Stimulated activated naive CD4-positive, alpha-beta T cell treated with Interleukin-2 at 50 U/mL for 16 hours (primary cell): Measurements from ENCODE around the gene SORCS2.

Source experiments
- DNase-seq: peaks from one replicate; lab custom pipeline; 2025; lab: John Stamatoyannopoulos, UW

SORCS2 gene

DNA sequence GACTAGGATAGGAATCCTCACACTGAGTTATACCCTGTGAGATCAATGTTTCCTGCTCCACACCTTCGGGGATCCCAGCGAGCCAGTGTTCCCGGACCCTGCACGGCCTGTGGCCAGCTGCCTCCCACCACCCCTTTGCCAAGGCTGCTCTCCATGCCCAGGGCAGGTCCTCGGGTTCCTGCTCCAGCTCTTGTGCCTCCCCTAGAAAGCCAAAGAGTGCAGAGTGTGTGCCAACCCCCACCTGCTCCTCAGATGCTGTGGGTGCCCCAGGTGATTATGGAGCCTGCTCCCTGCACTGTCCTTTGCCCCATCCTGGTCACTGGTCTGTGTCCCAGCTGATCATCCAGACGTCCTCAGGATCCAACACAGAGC is 500.9 kb downstream of the SORCS2 start:
- no peak for DNase-seq

DNA sequence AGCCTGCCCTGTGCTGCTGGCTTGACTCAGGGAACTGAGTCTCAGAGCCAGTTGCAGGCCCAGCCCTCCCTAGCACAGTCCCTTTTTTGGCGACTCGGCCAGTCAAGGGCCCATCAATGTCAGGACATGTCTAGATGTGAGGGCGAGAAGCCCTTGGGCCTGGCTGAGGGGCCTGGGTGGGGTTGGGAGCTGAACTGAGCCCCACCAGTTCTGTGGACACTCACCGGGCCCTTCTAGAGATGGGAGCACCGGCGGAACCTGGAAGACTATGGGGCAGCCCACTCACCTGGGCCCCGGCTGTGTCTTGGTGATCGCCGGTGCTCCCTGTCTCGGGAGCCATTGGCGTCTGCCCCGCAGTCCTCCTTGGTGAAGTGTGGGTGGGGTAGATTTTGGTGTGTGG is 501.4 kb downstream of the SORCS2 start:
- DNase-seq, result no peak

GRCh38 chr4:7694324-7694723 is 502.0 kb downstream of the SORCS2 start:
- DNase-seq, result no peak

DNA sequence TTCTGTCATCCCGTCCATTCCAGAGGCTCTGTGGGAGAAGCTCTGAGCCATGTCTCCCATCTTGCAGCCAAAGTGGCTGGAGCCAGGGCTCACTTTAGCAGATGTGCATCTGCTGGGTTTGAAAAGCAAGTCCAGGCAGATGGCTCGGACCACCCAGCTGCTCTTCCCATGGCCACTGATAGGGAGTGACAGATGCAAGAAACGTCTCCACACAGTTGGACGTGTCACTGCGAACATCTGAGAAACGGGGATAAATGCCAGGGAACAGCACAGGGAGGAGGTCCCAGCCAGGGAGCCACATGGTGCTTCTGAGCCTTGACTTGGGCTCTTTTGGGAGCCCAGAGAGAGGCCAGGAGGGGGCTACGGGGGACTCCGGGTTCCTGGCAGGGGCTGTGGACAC is 505.0 kb downstream of the SORCS2 start:
- no peak for DNase-seq

DNA sequence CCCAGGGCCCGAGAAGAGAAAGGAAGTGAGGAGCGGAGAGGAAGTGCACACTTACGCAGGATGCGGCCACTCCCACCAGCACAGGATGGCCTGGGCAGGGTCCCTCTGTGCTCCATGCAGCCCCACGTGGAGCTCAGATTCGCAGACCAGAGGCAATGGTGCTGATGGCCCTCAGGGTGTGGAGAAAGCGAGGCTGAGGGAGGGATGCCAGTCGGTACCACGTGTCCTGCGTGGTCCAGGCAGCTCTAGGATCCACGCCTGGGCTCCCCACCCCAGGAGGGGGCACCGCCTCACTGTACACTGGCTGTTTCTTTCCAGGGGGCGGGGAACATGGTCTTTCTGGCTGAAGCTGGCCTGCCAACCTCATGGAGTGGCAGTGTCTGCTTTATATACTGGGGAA is 505.5 kb downstream of the SORCS2 start:
- no peak for DNase-seq

DNA sequence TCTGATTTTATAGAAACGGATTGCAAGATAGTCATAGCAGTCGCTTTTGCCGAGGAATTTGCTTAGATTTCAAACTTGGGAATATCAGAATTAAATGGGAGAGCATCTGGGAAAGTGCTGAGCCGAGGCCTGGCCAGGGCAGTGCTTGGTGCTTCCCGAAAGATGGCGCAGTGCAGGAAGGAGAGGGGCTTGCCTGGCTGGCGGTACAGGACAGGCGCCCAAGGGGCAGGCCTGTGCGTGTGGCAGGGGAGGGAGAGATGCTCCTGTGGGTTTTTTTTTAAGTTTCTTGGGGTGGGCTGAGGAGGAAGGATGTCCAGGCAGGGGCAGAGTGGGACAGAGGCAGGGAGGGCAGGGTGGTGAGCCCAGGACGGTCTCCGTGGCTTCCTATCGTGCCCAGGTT is 506.2 kb downstream of the SORCS2 start:
- DNase-seq, result no peak

DNA sequence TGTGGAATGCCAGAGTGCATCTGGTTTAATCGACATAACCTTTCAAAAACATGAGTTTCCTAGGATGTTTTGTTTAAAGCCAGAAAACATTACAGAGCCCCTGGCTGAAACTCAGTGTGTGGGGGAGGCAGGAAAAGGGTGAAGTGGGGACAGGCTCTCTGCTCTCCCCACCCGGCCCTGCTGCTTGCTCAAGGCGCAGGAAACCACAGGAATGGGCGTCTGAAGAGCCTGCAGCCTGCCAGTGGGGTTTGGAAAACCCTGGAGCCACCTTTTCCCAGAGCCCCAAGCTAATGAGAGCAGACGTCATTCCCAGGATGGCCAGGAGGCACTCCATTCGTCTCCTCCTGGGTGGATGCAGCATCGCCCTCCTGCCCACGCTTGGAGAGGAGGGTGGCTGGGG is 506.7 kb downstream of the SORCS2 start:
- DNase-seq, result no peak

DNA sequence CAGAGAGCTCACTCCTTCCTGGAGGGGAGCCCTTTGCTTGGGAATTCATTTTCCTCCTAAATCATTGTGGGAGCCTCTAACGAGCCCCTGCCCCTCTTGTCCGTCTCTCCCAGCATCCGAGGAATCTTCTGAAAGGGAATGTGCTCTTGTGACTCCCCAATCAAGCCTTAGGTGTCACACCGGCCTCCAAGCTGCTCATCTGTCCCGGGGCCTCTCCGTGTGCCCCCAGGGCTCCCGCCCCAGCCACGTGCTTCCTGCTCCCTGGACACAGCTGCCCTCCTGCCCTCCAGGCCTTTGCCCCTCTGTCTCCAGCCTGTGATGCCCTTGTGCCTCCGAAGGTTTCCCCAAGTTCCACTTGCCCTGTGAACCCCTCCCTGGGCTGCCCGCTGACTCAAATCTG is 507.5 kb downstream of the SORCS2 start:
- no peak for DNase-seq

DNA sequence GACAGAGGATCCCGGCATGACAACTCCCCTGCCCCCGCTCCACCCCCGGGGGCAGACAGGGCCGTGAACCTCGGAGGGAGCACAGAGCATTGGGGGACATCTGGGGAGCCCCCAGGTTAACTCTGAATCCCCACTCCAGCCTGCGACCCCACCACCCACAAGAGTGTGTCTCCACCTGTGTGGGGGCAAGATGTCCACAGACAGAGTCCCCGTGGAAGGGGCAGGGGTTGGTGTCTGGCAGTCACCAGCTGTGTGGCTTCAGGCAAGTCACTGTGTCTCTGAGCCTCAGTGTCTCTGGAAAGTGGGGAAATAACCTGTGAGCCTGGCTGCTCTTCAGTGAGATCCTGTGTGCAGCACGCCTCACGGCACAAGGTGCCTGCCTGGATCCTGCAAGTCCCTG is 508.3 kb downstream of the SORCS2 start:
- DNase-seq, result no peak

DNA sequence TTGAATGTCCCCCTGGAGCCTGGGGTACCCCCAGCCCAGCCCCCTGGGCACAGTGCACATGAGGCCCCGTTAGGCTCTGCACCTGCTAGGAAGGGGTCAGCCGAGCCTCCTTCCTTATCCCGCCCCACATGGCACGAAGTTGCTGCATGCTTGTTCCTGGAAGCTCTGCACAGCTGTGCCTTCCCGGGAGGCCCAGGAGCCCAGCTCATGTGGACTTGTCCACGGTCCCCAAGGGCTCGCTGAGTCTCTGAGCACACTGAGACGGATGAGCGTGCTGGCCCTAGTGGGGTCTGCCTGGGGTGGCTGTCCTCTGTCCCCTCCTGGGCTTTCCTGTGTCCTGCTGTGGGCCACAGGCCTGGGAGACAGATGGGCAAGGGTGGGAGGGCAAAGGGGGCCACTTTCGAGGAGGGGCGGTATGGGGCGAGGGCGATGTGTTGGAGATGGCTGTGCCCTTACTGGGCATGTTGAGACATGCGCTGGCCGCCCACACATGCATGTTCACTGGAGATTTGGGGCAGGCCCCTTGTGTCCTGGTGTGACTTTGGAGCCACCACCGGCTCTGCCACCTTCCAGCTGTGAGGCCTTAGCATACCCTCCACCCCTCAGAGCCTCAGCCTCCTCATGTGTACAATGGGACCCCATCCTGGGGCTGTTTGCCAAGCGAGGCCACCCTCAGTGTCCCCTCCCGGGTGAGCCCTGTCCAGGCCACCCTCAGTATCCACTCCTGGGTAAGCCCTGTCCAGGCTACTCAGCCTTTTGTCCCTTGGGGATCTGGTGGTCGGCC is 509.7 kb downstream of the SORCS2 start:
- DNase-seq, result no peak

DNA sequence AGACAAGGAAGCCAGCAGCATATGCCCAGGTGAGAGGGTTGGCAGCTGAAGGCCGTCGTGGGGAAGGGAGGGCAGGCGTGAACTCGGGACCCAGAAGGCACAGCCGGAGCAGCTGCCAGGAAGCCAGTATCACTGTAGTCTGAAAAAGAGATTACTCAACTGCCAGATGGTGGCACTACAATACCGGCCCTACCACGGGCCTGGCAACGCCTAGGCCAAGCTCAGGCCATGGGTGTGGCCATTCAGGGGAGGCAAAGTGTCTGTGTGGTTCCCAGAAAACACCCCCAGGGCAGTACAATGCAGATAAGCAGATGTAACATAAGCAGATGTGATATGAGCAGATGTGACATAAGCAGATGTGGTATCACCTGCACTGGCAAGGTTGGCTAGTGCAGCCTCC is 511.4 kb downstream of the SORCS2 start:
- no peak for DNase-seq

GRCh38 chr4:7704091-7704490 is 511.8 kb downstream of the SORCS2 start:
- DNase-seq, result no peak

DNA sequence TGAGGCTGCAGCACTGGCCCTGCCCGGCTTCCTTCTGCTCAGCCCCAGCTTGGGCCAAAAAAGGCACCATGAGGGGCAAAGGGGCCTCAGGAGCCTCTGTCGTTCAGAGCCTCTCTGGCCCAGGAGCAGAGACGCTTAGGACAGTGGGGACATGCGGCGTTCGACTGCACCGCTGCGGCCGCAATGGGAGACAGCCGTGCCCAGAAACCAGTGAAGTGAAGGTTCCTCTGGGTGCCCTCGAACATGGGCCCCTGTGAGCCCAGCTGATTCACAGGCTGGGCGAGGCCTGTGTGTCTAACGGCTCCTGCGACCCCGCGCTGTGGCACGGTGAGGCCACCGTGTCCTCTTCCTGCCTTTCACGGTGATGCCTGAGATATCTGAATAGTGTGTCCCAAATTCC is 512.3 kb downstream of the SORCS2 start:
- DNase-seq, result no peak

DNA sequence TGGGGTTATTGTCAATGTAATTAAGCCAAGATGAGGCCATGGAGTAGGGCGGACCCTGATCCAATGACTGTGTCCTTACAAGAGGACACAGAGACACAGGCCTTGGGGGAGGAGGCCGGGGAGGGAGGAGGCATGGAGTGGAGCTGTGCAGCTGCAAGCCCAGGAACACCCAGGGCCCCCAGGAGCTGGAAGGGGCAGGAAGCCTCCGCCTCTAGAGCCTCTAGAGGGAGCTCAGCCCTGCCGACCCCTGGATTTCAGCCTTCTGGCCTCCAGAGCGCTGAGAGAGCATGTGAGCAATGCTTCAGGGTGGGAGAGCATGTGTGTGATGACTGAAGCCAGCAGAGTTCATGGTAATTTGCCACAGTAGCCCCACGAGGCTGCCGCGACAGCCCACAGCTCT is 512.7 kb downstream of the SORCS2 start:
- DNase-seq, result no peak

DNA sequence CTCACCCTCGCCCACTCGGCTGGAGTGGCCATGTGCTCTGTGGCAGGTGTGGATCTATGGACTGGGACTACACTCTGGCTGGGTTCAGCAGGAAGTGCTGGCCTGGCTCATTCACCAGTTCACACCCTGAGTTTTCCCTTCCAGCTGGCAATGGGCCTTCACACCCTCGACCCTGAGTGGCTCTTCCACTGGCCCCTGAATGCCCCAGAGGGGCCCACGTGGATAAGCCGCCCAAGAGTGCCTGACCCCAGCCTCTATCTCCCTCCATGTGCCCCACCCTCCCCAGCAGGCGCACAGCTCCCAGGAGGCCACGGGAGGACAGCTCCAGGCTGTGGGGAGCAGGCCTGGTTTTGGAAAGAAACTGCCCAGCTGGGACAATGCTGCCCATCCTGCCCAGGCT is 513.3 kb downstream of the SORCS2 start:
- DNase-seq, result no peak

DNA sequence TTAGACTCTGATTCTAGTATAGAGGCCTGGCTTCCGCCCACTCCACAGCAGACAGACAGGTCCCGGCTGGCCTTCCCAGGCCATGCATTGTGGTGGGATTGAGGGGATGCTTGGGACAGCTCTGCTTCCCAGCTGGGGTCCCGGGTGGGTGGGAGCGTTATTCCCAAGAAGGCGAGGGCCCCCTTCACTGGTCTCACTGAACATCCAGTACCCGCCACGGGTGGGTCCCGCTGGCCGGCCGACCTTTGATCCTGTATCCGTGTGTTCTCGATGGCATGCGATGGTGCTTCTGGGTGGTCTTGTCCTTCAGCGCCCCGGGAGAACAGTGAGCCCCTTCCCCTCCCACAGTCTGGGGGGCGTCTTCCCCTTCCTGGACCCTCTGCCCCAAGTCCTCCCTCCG is 515.9 kb downstream of the SORCS2 start:
- no peak for DNase-seq

DNA sequence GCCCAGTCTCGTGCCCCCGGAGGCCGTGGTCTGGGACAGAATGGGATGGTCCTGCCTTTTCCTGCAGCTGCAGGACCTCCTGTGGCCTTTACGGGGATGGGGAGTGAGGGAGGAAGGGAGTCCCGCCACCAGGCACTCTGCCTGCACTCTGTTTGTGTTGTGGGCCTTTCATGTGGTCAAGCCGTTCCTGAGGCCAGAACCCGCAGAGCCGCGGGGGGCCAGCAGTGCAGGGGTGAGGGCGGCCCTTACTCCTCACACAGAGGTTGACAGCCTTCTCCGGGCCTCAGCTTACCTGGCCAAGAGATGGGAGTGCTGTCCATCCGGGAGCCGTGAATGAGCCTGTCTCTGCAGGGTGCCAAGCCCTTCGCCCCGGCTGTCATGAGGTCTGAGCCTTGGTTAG is 516.6 kb downstream of the SORCS2 start:
- DNase-seq, result no peak

- DNase-seq, result no peak
Observed at GRCh38 chr4:7709431-7709830, 517.1 kb downstream of the SORCS2 start.

GRCh38 chr4:7710126-7710525 is 517.8 kb downstream of the SORCS2 start:
- DNase-seq, result no peak

DNA sequence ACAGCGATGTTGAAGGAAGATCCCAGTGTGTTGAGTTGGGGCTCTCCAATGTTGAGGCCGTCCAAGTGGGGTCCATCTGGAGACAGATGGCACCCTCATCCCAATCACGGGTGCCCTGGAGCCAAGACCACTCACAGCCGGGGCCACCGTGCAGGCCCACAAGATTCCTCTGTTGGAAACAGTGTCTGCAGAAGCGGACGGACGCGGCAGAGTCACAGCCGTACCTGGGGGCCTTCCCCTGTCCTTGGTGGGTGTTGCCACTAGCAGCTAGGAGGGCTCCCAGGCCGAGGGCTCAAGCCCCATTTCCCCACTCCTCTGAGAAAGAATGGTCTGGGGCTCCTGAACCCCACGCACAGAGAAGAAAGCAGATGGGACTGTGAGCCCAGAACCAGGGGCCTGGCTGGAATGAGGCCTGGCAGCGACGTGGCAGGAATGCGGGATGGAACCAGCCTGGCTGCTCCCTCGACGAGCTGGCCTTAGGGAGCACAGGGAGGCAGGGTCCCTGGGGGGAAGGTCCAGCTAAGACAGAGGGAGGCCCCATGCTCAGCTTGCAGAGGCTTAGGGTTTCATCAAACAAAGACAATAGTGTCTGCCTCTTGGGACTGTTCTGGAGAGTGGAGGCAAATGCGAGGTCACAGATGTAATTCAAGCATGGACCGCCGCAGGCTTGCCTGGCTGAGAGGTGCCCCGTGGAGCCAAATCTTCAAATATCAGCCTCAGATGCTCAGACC is 518.4 kb downstream of the SORCS2 start:
- no peak for DNase-seq

DNA sequence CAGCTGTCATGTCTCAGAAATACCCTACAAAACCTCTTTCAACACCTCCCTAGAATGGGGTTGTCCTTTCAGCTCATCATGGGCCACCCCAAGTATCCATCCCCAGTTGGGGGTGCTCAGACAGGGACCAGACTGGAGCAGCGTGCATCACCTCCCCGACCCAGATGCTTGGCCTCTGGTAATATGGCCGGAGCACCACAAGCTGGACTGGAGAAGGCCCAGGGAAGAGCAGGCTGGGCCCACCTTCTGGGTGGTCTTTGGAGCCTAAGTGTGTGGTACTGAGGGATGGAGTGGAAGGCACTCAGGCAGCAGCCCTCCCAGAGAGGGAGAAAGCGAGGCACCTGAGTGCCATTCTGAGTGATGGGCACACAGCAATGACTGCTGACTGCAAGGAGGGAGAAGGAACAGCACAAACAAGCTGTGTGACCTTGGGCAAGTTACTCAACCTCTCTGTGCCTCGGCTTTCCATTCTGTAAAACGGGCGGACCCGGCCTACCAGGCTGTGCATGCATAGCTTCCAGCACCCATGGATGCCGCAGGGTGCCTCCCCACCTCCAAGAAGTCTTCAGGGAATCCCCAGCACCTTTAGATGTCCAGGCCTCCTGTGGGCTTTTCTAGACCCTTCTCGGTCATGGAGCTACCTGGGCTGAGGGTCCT is 519.1 kb downstream of the SORCS2 start:
- no peak for DNase-seq

DNA sequence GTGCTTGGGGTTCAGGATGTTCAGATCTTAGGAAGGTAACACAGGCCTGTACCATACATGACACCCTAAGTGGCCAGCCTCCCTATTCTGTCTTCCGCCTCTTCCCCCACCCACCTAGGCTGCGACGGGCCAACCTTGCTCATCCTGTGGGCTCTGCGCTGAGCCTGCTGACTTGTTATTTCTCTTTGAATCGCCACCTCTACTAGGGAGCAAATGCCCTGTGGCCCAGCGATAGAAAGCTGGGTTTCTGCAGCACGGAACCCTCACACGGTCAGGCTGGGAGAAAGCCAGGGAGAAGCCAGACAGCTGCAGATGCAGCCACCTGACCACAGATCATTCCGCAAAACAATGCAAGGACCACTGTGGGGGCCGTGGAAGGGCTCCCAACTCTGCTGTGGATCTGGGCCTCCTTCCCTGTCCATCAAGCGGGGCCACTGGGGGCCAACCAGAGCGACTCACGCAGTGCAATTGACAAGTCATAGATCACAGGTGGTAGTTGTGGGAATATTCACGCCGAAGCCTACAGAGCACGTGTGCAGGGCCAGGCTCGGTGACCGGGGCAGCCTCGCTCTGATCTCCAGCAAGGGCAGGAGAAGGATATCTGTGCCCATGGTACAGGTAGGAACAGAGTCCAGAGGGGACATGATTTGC is 519.8 kb downstream of the SORCS2 start:
- no peak for DNase-seq

GRCh38 chr4:7713757-7714156 is 521.4 kb downstream of the SORCS2 start:
- DNase-seq, result no peak
